Measurements from ENCODE around the gene CST8. TPM values are rescaled to one million over a fixed set of nuclear protein-coding genes. Genes with fewer than 3 reads are reported as not detected.

Gene CST8
- total RNA-seq, 1 experiment from 2014 or later, result not detected

- peaks cover 8% of the 10 kb centered on the region for H3K27me3 Mint-ChIP-seq (ENCODE audit: low read depth)
- no peak overlapping the region for H3K4ac ChIP-seq (ENCODE audit: low read depth, low read length)
- H3K4me3 Mint-ChIP-seq, result no peak overlapping the region
- no peak overlapping the region for H4K8ac ChIP-seq (replicated peaks; ENCODE audit: insufficient read length, low read depth, low read length)
- H3K27ac Mint-ChIP-seq, result no peak overlapping the region
- H3K4me1 ChIP-seq (ENCODE audit: insufficient read depth, low read length), result peaks cover 8% of the 10 kb centered on the region; the same call in 1 of the 2 replicates
- peaks cover 8 to 11% of the 10 kb centered on the region in 2 experiments; a peak in 4 of 5 replicates for H3K9me3 Mint-ChIP-seq
- no peak overlapping the region for H2AK5ac ChIP-seq (ENCODE audit: insufficient read length, low read length)
- no peak overlapping the region for H2BK20ac ChIP-seq (ENCODE audit: low read depth, low read length, poor library complexity, severe bottlenecking)
- no peak overlapping the region for H3K27ac ChIP-seq (ENCODE audit: insufficient read length, low read depth, low read length)
- no peak overlapping the region for H3K9ac ChIP-seq (ENCODE audit: extremely low read depth, insufficient read length, low read length)
- no peak overlapping the region for H4K5ac ChIP-seq (ENCODE audit: insufficient read length, low read depth, low read length)
- H3K4me2 ChIP-seq (ENCODE audit: insufficient read depth, insufficient read length, low read length), result no peak overlapping the region
- no peaks in the 10 kb centered on the region for H3K23me2 ChIP-seq (ENCODE audit: insufficient read length, low read depth, low read length, poor library complexity, severe bottlenecking)
- no peaks in the 10 kb centered on the region for H3K27me3 ChIP-seq (ENCODE audit: insufficient read depth, low read length)
- no peak overlapping the region for H3K18ac ChIP-seq (ENCODE audit: insufficient read length, low read depth, low read length)
- H2BK5ac ChIP-seq (ENCODE audit: insufficient read length, low read length), result no peak overlapping the region
- no CpG with 5 or more reads among the region's 12 CpGs for WGBS (ENCODE audit: extremely low coverage, insufficient read length, low lambda C conversion rate)
- no peak overlapping the region for H2BK12ac ChIP-seq (ENCODE audit: insufficient read length, low read depth, low read length)
- no peak overlapping the region for H3T11ph ChIP-seq (ENCODE audit: low read length)
- TF ChIP-seq, protein P1, sequence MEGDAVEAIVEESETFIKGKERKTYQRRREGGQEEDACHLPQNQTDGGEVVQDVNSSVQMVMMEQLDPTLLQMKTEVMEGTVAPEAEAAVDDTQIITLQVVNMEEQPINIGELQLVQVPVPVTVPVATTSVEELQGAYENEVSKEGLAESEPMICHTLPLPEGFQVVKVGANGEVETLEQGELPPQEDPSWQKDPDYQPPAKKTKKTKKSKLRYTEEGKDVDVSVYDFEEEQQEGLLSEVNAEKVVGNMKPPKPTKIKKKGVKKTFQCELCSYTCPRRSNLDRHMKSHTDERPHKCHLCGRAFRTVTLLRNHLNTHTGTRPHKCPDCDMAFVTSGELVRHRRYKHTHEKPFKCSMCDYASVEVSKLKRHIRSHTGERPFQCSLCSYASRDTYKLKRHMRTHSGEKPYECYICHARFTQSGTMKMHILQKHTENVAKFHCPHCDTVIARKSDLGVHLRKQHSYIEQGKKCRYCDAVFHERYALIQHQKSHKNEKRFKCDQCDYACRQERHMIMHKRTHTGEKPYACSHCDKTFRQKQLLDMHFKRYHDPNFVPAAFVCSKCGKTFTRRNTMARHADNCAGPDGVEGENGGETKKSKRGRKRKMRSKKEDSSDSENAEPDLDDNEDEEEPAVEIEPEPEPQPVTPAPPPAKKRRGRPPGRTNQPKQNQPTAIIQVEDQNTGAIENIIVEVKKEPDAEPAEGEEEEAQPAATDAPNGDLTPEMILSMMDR (conservative IDR thresholded peaks at IDR 0.05), result no peak
- no peaks in the 10 kb centered on the region for H3K79me1 ChIP-seq (ENCODE audit: insufficient read depth, low read depth, low read length, poor library complexity, severe bottlenecking)
- peaks cover 0 to 9% (median 4%) of the 10 kb centered on the region in 3 experiments; a peak in 3 of 7 replicates for H3K36me3 Mint-ChIP-seq (ENCODE audit: insufficient read depth in 1 of 3, low read depth in 3 of 3)
- no peak overlapping the region for H2BK120ac ChIP-seq (ENCODE audit: low read depth, low read length, poor library complexity, severe bottlenecking)
- no peak overlapping the region for H2BK15ac ChIP-seq (ENCODE audit: low read depth, low read length)
- no peak overlapping the region for H3K56ac ChIP-seq (ENCODE audit: insufficient read length, low read depth, low read length)
- H3K79me2 ChIP-seq (ENCODE audit: insufficient read depth, low read length), result no peaks in the 10 kb centered on the region
- no peaks in the 10 kb centered on the region for H3K9me3 ChIP-seq (ENCODE audit: control insufficient read depth, low read depth, low read length)
- H3K14ac ChIP-seq (ENCODE audit: insufficient read depth, low read length), result no peak overlapping the region
- H4K91ac ChIP-seq (ENCODE audit: insufficient read length, low read depth, low read length), result no peak overlapping the region
- H2AFZ ChIP-seq (ENCODE audit: low read length), result no peak overlapping the region
- H3K4me1 Mint-ChIP-seq, result peaks cover 48 to 54% of the 10 kb centered on the region in 2 experiments
- no peak for DNase-seq
- H4K20me1 ChIP-seq (ENCODE audit: control insufficient read depth, insufficient read depth, insufficient read length), result no peaks in the 10 kb centered on the region
- H3K23ac ChIP-seq (ENCODE audit: insufficient read length, low read depth, low read length), result no peak overlapping the region
Observed at GRCh38 chr20:23510000-23510590, 19.2 kb downstream of the CST8 start.
